HCT116 (cell line): Measurements from ENCODE around the gene ACOT2. TPM values are rescaled to one million over a fixed set of nuclear protein-coding genes. Genes with fewer than 3 reads are reported as not detected.

Experiments used
- ATAC-seq: fragments of 200-7000 bp; cut with Tn5 transposase; 2 replicates; pipeline ENCODE4 v1.9.1; 2020; ENCODE audit warnings: mild to moderate bottlenecking, moderate library complexity
- BruUV-seq: library from RNA; stranded (reverse); fragments of 400-500 nt; replicated peaks from 2 replicates; lab custom pipeline; 2021; lab: Mats Ljungman, UMichigan
- CTCF ChIA-PET: fragments of 300-600 bp; sonication (Branson Sonifier 250); formaldehyde crosslinking; loops from one replicate; lab custom pipeline; 2021; ENCODE audit warnings: antibody characterized with exemption; lab: Charles Lee
- POLR2A ChIA-PET: fragments of 300-600, 350-600 bp; sonication (Branson Sonifier 250); formaldehyde crosslinking; loops from one replicate; lab custom pipeline; 2021; ENCODE audit warnings: antibody characterized with exemption; lab: Charles Lee
- RAD21 ChIA-PET, 2 experiments: fragments of 300-600 bp; sonication (Branson Sonifier 250); formaldehyde crosslinking; loops; one replicate each; lab custom pipeline; 2023; ENCODE audit warnings: low total read pairs in 2 of 2; ENCODE audit not compliant: uncharacterized antibody in 2 of 2, unreplicated experiment in 2 of 2, low non-redundant PET in 1 of 2; lab: Charles Lee
- DNase-seq: peaks from one replicate; pipeline ENCODE4 v3.0.0-alpha.2; 2010; ENCODE audit warnings: low read depth, low spot score
- H2AFZ ChIP-seq: fragments of 200-600 bp; shearing (Covaris generic), sonication (generic); 2 replicates; pipeline ENCODE4 v1.6.1; 2017; ENCODE audit warnings: low read depth, mixed run types, mixed read lengths, antibody characterized with exemption, low read length; ENCODE audit not compliant: poor library complexity, severe bottlenecking
- H3K27ac ChIP-seq: 2 replicates; pipeline ENCODE4 v1.5.1; 2012; ENCODE audit warnings: low read depth, low read length
- H3K27me3 ChIP-seq: fragments of 200-600 bp; sonication (generic); 2 replicates; pipeline ENCODE4 v1.6.1; 2016; ENCODE audit warnings: mixed run types, low read length, mixed read lengths; ENCODE audit not compliant: insufficient read depth
- H3K36me3 ChIP-seq, 2 experiments: fragments of 200-500 bp in 1 of 2; fragments of 200-600 bp in 1 of 2; sonication (Bioruptor generic) in 1 of 2; sonication (generic) in 1 of 2; 2 replicates each; pipeline versions ENCODE4 v1.5.1 to v1.6.1; 2014 to 2016; ENCODE audit warnings: low read length in 2 of 2, inconsistent platforms in 1 of 2, mixed read lengths in 1 of 2, mixed run types in 1 of 2; ENCODE audit not compliant: insufficient read depth in 2 of 2, control insufficient read depth in 1 of 2
- H3K4me1 ChIP-seq, 2 experiments: fragments of 200-600 bp in 1 of 2; sonication (generic) in 1 of 2; 2 replicates each; pipeline versions ENCODE4 v1.5.1 to v1.6.1; 2012 to 2017; ENCODE audit warnings: low read length in 2 of 2, inconsistent platforms in 1 of 2, mild to moderate bottlenecking in 1 of 2, mixed read lengths in 1 of 2, mixed run types in 1 of 2, moderate library complexity in 1 of 2; ENCODE audit not compliant: insufficient read depth in 2 of 2, control insufficient read depth in 1 of 2
- H3K4me2 ChIP-seq: fragments of 200-600 bp; sonication (generic); 2 replicates; pipeline ENCODE4 v1.6.1; 2017; ENCODE audit warnings: mixed run types, low read length, mixed read lengths
- H3K4me3 ChIP-seq, 2 experiments: fragments of 200-600 bp in 1 of 2; sonication (generic) in 1 of 2; replicated peaks in 1 of 2; 2 replicates each; pipeline ENCODE4 v1.5.1; 2011 to 2016; ENCODE audit warnings: low read length in 2 of 2, control low read depth in 1 of 2, low read depth in 1 of 2, mild to moderate bottlenecking in 1 of 2, mixed read lengths in 1 of 2, mixed run types in 1 of 2
- H3K79me2 ChIP-seq: fragments of 200-600 bp; sonication (generic); 2 replicates; pipeline ENCODE4 v1.6.1; 2017; ENCODE audit warnings: mild to moderate bottlenecking, mixed run types, low read length, moderate library complexity, mixed read lengths; ENCODE audit not compliant: insufficient read depth
- H3K9ac ChIP-seq: fragments of 200-600 bp; sonication (generic); 2 replicates; pipeline ENCODE4 v1.6.1; 2016; ENCODE audit warnings: low read length, mixed read lengths
- H3K9me2 ChIP-seq: fragments of 200-600 bp; sonication (generic), shearing (Covaris generic); 2 replicates; pipeline ENCODE4 v1.6.1; 2017; ENCODE audit warnings: mixed run types, mild to moderate bottlenecking, moderate library complexity; ENCODE audit not compliant: insufficient read depth
- H3K9me3 ChIP-seq, 2 experiments: fragments of 200-500 bp in 1 of 2; fragments of 200-600 bp in 1 of 2; sonication (Bioruptor generic) in 1 of 2; sonication (generic) in 1 of 2; 2 replicates each; pipeline ENCODE4 v1.6.1; 2014 to 2017; ENCODE audit warnings: low read length in 2 of 2, mixed read lengths in 2 of 2, inconsistent platforms in 1 of 2, low read depth in 1 of 2, mild to moderate bottlenecking in 1 of 2, mixed run types in 1 of 2, moderate library complexity in 1 of 2; ENCODE audit not compliant: control insufficient read depth in 1 of 2, insufficient read depth in 1 of 2
- H4K20me1 ChIP-seq: fragments of 200-600 bp; sonication (generic), shearing (Covaris generic); 2 replicates; pipeline ENCODE4 v1.6.1; 2017; ENCODE audit warnings: mixed run types, mild to moderate bottlenecking, moderate library complexity; ENCODE audit not compliant: insufficient read depth
- CBX3 ChIP-seq: IDR thresholded peaks from 2 replicates; pipeline ENCODE4 v1.6.1; 2012; ENCODE audit warnings: low read depth
- CEBPB ChIP-seq: IDR thresholded peaks from 2 replicates; pipeline ENCODE4 v1.6.1; 2012; ENCODE audit warnings: low read depth
- EGR1 ChIP-seq: IDR thresholded peaks from 2 replicates; pipeline ENCODE4 v1.6.1; 2012; ENCODE audit warnings: low read depth
- ELF1 ChIP-seq: IDR thresholded peaks from 2 replicates; pipeline ENCODE4 v1.6.1; 2012; ENCODE audit warnings: low read depth, borderline replicate concordance
- EZH2 ChIP-seq: fragments of 200-600 bp; sonication (generic); IDR thresholded peaks from 2 replicates; pipeline ENCODE4 v1.6.1; 2017; ENCODE audit warnings: antibody characterized with exemption, mixed run types
- EZH2phosphoT487 ChIP-seq: fragments of 200-600 bp; IDR thresholded peaks from 2 replicates; pipeline ENCODE4 v1.6.1; 2018; ENCODE audit warnings: antibody characterized with exemption, borderline replicate concordance
- FOSL1 ChIP-seq: IDR thresholded peaks from 2 replicates; pipeline ENCODE4 v1.6.1; 2012; ENCODE audit warnings: low read depth
- JUND ChIP-seq: IDR thresholded peaks from 2 replicates; pipeline ENCODE4 v1.6.1; 2012
- SP1 ChIP-seq: IDR thresholded peaks from 2 replicates; pipeline ENCODE4 v1.6.1; 2012; ENCODE audit warnings: low read depth
- YY1 ChIP-seq: IDR thresholded peaks from 2 replicates; pipeline ENCODE4 v1.6.1; 2011; ENCODE audit warnings: low read length, low read depth, moderate library complexity, mild to moderate bottlenecking; ENCODE audit not compliant: insufficient replicate concordance; ENCODE audit errors: extremely low read depth
- intact Hi-C: fragments of 100-400 bp; cut with micrococcal nuclease; formaldehyde crosslinking; loops from 2 replicates; pipeline ENCODE4 v1.10.0; 2022
- total RNA-seq: library from RNA; stranded (reverse); gene quantifications from one replicate; pipeline ENCODE4 v1.2.1, GENCODE V29; 2021; ENCODE audit not compliant: unreplicated experiment
- TF ChIP-seq, protein P1 (sequence below): IDR thresholded peaks from 2 replicates; pipeline ENCODE4 v1.6.1; 2012

Gene ACOT2
- total RNA-seq, 1 experiment from 2014 or later = 0.44 TPM

DNA sequence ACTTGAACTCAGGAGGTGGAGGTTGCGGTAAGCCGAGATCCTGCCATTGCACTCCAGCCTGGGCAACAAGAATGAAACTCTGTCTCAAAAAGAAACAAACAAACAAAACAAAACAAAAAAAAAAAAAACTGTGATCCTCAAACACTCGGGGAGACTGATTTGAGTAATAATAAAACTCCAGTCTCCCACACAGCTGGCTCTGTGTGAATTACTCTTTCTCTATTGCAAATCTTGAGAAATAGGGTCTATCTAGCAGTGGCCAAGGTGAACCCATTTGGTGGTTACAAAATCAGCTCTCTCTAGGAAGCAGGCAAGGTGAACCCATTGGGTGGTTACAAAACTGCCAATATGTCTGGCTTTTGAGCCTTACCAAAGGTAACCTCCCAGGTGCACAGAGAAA lies 37.3 kb downstream of the ACOT2 start:
- Histone ChIP-seq H3K4me3 (no peak overlapping the region), H3K79me2 (no peaks in the 10 kb centered on the region), H3K9ac (no peak overlapping the region), H3K27ac (no peak overlapping the region), H3K9me3 (no peaks in the 10 kb centered on the region), H2AFZ (no peak overlapping the region), H4K20me1 (no peaks in the 10 kb centered on the region), H3K27me3 (no peaks in the 10 kb centered on the region), H3K36me3 (no peaks in the 10 kb centered on the region), H3K4me1 (peaks cover 0 to 16% of the 10 kb centered on the region in 2 experiments; a peak in 2 of 4 replicates), H3K9me2 (no peaks in the 10 kb centered on the region), H3K4me2 (no peak overlapping the region)
- BruUV-seq = no TSS peak
- ChIA-PET RAD21 (no interaction called here), POLR2A (no interaction called here), CTCF (no interaction called here)
- ATAC-seq = no peak
- TF ChIP-seq CBX3 (no peak), EGR1 (no peak), YY1 (no peak), FOSL1 (no peak), EZH2 (no peak)
- TF ChIP-seq, protein P1, sequence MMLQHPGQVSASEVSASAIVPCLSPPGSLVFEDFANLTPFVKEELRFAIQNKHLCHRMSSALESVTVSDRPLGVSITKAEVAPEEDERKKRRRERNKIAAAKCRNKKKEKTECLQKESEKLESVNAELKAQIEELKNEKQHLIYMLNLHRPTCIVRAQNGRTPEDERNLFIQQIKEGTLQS = no peak
- no peak for DNase-seq
- intact Hi-C loops = no loop called here

DNA sequence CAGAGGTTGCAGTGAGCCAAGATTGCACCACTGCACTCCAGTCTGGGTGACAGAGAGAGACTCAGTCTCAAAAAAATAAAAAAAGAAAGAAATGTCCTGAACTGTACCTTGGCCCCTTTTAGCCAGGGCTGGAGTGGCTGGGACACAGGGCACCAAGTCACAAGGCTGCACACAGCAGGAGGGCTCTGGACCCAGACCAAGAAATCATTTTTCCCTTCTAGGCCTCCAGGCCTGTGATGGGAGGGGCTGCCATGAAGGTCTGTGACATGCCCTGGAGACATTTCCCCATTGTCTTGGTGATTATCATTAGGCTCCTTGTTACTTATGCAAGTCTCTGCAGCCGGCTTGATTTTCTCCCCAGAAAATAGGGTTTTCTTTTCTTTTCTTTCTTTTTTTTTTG lies 38.2 kb downstream of the ACOT2 start:
- BruUV-seq = no TSS peak
- Histone ChIP-seq H3K79me2 (no peaks in the 10 kb centered on the region), H4K20me1 (no peaks in the 10 kb centered on the region), H3K4me3 (no peak overlapping the region), H3K9ac (no peak overlapping the region), H3K36me3 (no peaks in the 10 kb centered on the region), H3K9me3 (no peaks in the 10 kb centered on the region), H2AFZ (no peak overlapping the region), H3K27ac (no peak overlapping the region), H3K4me1 (peaks cover 0 to 18% of the 10 kb centered on the region in 2 experiments; a peak in 2 of 4 replicates), H3K4me2 (no peak overlapping the region), H3K9me2 (no peaks in the 10 kb centered on the region), H3K27me3 (no peaks in the 10 kb centered on the region)
- CTCF ChIA-PET = no interaction called here
- TF ChIP-seq JUND (no peak), SP1 (no peak), EZH2phosphoT487 (no peak), CEBPB (no peak), YY1 (no peak), ELF1 (no peak)
- TF ChIP-seq, protein P1 = no peak
- RAD21 ChIA-PET = no interaction called here
- no peak for DNase-seq
- no peak for ATAC-seq
- intact Hi-C loops = no loop called here
- POLR2A ChIA-PET = no interaction called here
